BLaER1 (cell line): Measurements from ENCODE around the gene THEM4.

Source experiments
- H3K27ac ChIP-seq: shearing (Covaris generic); formaldehyde crosslinking; 2 replicates; pipeline ENCODE4 v1.8.1; 2022
- H3K27me3 ChIP-seq: shearing (Covaris generic); formaldehyde crosslinking; 2 replicates; pipeline ENCODE4 v1.8.1; 2022
- H3K36me3 ChIP-seq: shearing (Covaris generic); formaldehyde crosslinking; 2 replicates; pipeline ENCODE4 v1.8.1; 2022
- H3K4me1 ChIP-seq: shearing (Covaris generic); formaldehyde crosslinking; 2 replicates; pipeline ENCODE4 v1.8.1; 2022
- H3K4me2 ChIP-seq: shearing (Covaris generic); formaldehyde crosslinking; 2 replicates; pipeline ENCODE4 v1.8.1; 2022
- H3K4me3 ChIP-seq: shearing (Covaris generic); formaldehyde crosslinking; 2 replicates; pipeline ENCODE4 v1.8.1; 2022
- H3K9ac ChIP-seq: shearing (Covaris generic); formaldehyde crosslinking; 2 replicates; pipeline ENCODE4 v1.8.1; 2022
- H3K9me3 ChIP-seq: shearing (Covaris generic); formaldehyde crosslinking; 2 replicates; pipeline ENCODE4 v1.8.1; 2022
- H4K20me1 ChIP-seq: shearing (Covaris generic); formaldehyde crosslinking; 2 replicates; pipeline ENCODE4 v1.8.1; 2022
- Cebpa-rat ChIP-seq: shearing (Covaris generic); IDR thresholded peaks from 2 replicates; pipeline ENCODE4 v1.8.1; 2022

Gene THEM4

DNA sequence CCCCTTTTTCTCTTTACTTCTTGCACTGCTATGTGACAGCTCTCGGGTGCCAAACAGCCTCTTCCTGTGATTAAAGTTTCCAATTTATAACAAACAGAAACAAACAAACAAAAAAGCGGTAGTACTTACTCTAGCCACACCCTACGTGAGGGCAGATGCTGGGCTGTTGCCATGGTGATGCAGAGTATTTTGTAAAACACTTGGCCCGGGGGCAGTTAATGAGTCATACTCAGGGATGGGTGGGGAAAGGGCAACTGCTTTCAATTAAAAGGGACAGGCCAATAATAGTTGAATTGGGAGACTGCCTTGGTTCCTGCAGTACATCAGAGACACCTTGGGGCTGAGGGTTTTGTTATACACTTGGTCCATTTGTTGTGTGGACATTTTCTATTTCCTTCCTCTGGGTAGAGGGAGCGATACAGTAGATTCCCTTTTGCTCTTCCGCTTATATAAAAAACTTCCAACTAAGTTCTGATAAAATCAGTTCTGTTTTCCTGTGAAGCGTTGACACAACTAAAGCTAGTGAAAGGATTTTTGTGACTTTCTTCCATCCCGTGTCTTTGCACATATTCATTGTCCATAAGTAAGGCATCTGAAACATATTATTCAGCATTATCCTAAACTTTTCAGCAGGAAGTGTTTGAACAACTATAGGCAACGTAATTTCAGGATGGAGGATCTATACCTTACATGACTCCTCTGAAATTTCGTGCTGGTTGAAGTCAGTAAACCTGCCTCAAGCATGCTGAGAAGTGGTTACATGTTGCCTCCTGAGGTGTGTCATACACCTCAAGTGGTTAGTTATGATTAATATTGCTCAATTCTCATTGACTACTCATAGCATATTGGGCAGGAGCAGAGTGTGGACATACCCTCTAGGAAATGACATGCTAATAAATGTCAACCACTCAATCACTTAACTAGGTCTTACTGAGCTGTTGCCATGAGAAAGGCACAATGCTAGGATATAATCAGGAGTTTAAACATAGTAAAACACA is 36.7 kb upstream of the THEM4 start:
- Histone ChIP-seq H3K36me3 (no peaks in the 10 kb centered on the region), H3K27me3 (no peaks in the 10 kb centered on the region), H3K4me3 (no peak overlapping the region), H3K4me1 (peaks cover 7% of the 10 kb centered on the region; the same call in 1 of the 2 replicates), H3K27ac (no peak overlapping the region), H4K20me1 (no peaks in the 10 kb centered on the region), H3K9ac (no peak overlapping the region), H3K4me2 (peak overlapping the region; percentile 21; the same call in 1 of the 2 replicates), H3K9me3 (no peaks in the 10 kb centered on the region)
- TF ChIP-seq Cebpa-rat = no peak

DNA sequence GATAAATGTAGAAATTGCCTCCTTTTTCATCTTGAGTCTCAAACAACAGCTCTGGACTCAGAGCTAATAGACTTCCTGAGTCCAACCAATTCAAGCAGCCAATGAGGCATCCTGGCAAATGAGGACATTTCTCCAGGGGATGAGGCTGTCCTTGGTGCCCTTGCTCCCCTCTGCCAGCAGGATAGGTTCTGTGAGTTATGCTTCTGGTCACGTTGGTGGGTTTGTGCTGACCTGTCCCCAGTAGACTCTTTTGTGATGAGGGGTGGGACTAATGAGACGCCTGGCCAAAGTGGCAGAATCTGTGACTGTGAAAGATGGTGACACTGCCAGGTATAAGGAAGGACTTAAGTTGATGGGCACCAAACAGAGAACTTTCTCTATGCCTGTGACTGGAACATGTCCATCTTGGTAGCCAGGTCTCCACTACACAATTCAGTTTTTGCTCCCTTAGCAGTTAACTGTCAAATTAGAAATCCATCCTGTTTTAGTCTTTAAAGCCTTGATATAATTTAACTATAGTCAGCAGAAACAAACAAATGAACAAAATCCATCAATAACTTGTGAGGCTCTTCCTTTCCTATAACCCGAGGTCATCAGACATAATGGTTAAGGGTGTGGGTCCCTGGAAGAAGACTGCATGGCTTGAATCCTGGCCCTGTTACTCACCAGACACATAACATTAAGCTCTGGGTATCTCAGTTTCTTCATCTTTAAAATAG is 35.7 kb upstream of the THEM4 start:
- Histone ChIP-seq H3K4me3 (no peak overlapping the region), H4K20me1 (no peaks in the 10 kb centered on the region), H3K4me2 (no peak overlapping the region), H3K9me3 (no peaks in the 10 kb centered on the region), H3K9ac (no peak overlapping the region), H3K4me1 (peaks cover 7% of the 10 kb centered on the region; the same call in 1 of the 2 replicates), H3K27ac (no peak overlapping the region), H3K27me3 (no peaks in the 10 kb centered on the region), H3K36me3 (no peaks in the 10 kb centered on the region)
- no peak for TF ChIP-seq Cebpa-rat

DNA sequence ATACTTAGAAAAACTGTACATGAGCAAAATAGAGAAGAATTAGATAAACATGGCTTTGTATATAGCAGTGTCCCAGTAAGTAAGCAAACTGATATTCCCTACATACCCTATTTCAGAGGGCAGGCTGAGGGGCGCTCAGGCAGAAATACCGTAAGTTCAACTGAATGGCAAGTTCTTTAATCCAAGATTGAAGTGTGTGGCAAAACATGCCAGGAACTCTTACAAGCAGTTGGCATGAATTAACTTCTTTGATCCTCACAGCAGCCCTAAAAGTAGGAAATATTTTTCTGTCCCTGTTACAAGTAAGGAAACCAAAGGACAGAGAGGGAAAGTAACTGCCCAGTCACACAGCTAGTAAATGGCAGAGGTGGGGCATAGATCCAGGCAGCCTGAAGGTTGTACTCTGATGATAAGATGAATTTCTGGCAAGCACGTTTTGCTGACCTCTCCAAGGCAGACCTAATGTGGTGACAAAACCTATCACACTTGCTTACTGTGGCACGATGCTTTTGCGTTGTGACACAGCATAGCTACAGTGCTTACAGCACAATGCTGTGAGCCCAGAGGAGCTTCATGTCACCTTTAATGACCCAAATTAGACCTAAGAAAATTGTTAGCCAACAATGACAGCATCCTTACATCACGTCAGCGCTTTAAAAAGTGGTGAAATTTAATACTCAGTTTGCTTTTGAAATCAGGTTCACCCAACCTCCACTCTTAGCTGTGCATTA is 35.0 kb upstream of the THEM4 start:
- no peaks in the 10 kb centered on the region for H4K20me1 ChIP-seq
- H3K9ac ChIP-seq = no peak overlapping the region
- no peaks in the 10 kb centered on the region for H3K9me3 ChIP-seq
- H3K4me1 ChIP-seq = peaks cover 7% of the 10 kb centered on the region; the same call in 1 of the 2 replicates
- no peak for TF ChIP-seq Cebpa-rat
- no peak overlapping the region for H3K4me2 ChIP-seq
- H3K27me3 ChIP-seq = no peaks in the 10 kb centered on the region
- no peak overlapping the region for H3K27ac ChIP-seq
- no peaks in the 10 kb centered on the region for H3K36me3 ChIP-seq
- no peak overlapping the region for H3K4me3 ChIP-seq

DNA sequence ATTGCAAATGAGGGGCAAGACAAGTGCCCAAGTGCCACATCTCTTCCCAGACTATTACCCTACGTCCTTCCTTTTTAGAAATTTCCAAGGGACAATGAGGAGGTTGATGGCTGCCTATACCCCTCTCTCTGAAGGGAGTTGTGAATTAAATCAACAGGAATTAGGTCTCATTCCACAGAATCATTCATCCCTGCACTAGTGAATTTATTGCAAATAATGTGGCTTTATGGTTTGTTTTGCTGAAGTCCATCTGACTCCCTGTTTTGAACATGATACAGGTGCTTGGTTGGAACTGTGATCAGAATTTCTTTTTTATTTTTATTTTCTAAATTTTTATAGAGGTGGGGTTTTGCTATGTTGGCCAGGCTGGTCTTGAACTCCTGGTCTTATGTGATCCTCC is 34.3 kb upstream of the THEM4 start:
- H3K27ac ChIP-seq = no peak overlapping the region
- H4K20me1 ChIP-seq = no peaks in the 10 kb centered on the region
- H3K4me1 ChIP-seq = peaks cover 7% of the 10 kb centered on the region; the same call in 1 of the 2 replicates
- H3K4me3 ChIP-seq = no peak overlapping the region
- no peaks in the 10 kb centered on the region for H3K9me3 ChIP-seq
- no peak overlapping the region for H3K9ac ChIP-seq
- no peaks in the 10 kb centered on the region for H3K36me3 ChIP-seq
- TF ChIP-seq Cebpa-rat = no peak
- no peak overlapping the region for H3K4me2 ChIP-seq
- no peaks in the 10 kb centered on the region for H3K27me3 ChIP-seq

DNA sequence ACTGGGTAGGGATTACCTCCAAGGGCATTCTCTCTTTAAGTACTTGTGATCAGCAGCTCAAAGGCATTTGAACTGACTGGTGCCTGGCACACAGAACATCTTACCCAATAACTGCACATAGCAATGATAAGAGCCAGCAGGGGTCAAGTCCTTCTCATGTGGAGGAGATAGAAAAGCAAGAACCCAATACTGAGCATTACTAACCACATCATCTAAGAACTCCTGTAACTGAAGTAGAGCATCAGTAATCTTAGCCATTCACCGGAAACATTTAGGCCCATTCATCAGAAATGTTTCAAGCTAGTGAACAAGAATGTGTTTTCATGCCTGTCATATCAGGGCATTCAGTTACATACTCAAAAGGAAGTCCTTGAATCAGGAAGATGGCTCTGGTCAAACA is 33.6 kb upstream of the THEM4 start:
- no peaks in the 10 kb centered on the region for H3K36me3 ChIP-seq
- H3K4me1 ChIP-seq = peaks cover 7% of the 10 kb centered on the region; the same call in 1 of the 2 replicates
- no peak overlapping the region for H3K27ac ChIP-seq
- H3K27me3 ChIP-seq = no peaks in the 10 kb centered on the region
- no peaks in the 10 kb centered on the region for H4K20me1 ChIP-seq
- H3K9ac ChIP-seq = no peak overlapping the region
- H3K9me3 ChIP-seq = no peaks in the 10 kb centered on the region
- H3K4me3 ChIP-seq = no peak overlapping the region
- no peak overlapping the region for H3K4me2 ChIP-seq
- TF ChIP-seq Cebpa-rat = no peak

GRCh38 chr1:151940541-151940940 is 31.2 kb upstream of the THEM4 start:
- Histone ChIP-seq H3K27ac (no peak overlapping the region), H3K4me3 (no peak overlapping the region), H3K4me2 (no peak overlapping the region), H3K4me1 (peaks cover 2% of the 10 kb centered on the region; the same call in 1 of the 2 replicates), H4K20me1 (no peaks in the 10 kb centered on the region), H3K27me3 (no peaks in the 10 kb centered on the region), H3K9me3 (no peaks in the 10 kb centered on the region), H3K9ac (no peak overlapping the region), H3K36me3 (no peaks in the 10 kb centered on the region)
- TF ChIP-seq Cebpa-rat = no peak

GRCh38 chr1:151939779-151940178 is 30.5 kb upstream of the THEM4 start:
- H4K20me1 ChIP-seq = no peaks in the 10 kb centered on the region
- H3K9ac ChIP-seq = no peak overlapping the region
- H3K36me3 ChIP-seq = no peaks in the 10 kb centered on the region
- no peaks in the 10 kb centered on the region for H3K27me3 ChIP-seq
- TF ChIP-seq Cebpa-rat = no peak
- H3K4me3 ChIP-seq = no peak overlapping the region
- H3K27ac ChIP-seq = no peak overlapping the region
- H3K9me3 ChIP-seq = no peaks in the 10 kb centered on the region
- H3K4me2 ChIP-seq = no peak overlapping the region
- H3K4me1 ChIP-seq = no peaks in the 10 kb centered on the region

DNA sequence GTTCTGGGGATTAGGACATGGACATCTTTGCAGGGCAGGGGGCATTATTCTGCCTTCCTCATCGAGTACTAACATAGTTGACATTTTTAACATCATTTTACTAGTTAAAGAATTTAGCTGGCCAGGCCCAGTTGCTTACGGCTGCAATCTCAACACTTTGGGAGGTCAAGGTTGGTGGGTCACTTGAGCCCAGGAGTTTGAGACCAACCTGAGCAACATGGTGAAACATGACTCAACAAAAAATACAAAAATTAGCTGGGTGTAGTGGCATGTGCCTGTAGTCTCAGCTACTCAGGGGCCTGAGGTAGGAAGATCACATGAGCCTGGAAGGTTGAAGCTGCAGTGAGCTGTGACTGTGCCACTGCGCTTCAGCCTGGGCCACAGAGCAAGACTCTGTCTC is 29.8 kb upstream of the THEM4 start:
- H3K27ac ChIP-seq = no peak overlapping the region
- no peak overlapping the region for H3K4me2 ChIP-seq
- H3K36me3 ChIP-seq = no peaks in the 10 kb centered on the region
- H3K4me3 ChIP-seq = no peak overlapping the region
- H3K27me3 ChIP-seq = no peaks in the 10 kb centered on the region
- no peaks in the 10 kb centered on the region for H4K20me1 ChIP-seq
- no peaks in the 10 kb centered on the region for H3K4me1 ChIP-seq
- H3K9ac ChIP-seq = no peak overlapping the region
- no peak for TF ChIP-seq Cebpa-rat
- no peaks in the 10 kb centered on the region for H3K9me3 ChIP-seq

DNA sequence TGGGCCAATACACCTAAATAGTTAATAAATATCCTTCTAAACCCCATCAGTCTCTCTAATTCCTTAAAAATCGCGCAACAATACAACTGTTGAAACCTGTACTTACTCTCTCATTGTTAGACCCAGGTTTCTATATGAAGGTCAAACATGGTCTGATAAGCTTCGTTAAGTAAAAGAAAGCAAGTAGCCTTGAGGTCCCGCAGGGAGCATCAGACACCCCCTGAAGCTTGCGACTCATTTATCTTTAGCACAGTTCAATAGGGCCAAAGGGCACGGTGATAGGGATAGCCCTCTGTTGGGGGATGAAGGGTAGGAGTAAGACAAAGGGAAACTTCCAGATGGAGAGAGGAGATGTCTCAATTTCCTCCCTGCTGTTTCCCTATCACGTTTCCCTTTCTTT is 27.3 kb upstream of the THEM4 start:
- no peak for TF ChIP-seq Cebpa-rat
- no peak overlapping the region for H3K27ac ChIP-seq
- H3K4me1 ChIP-seq = no peaks in the 10 kb centered on the region
- no peak overlapping the region for H3K9ac ChIP-seq
- H4K20me1 ChIP-seq = no peaks in the 10 kb centered on the region
- H3K4me2 ChIP-seq = no peak overlapping the region
- no peaks in the 10 kb centered on the region for H3K36me3 ChIP-seq
- no peaks in the 10 kb centered on the region for H3K9me3 ChIP-seq
- H3K27me3 ChIP-seq = no peaks in the 10 kb centered on the region
- H3K4me3 ChIP-seq = no peak overlapping the region
